GM12878 (cell line): Measurements from ENCODE around the gene KCNK5. TPM values are rescaled to one million over a fixed set of nuclear protein-coding genes. Genes with fewer than 3 reads are reported as not detected.

Experiments used
- ATAC-seq: fragments of 200-7000 bp; cut with Tn5 transposase; 3 replicates; pipeline ENCODE4 v1.9.1; 2020; ENCODE audit warnings: mild to moderate bottlenecking, moderate library complexity
- BruUV-seq: library from RNA; stranded (reverse); fragments of 400-500 nt; replicated peaks from 2 replicates; lab custom pipeline; 2021; lab: Mats Ljungman, UMichigan
- CTCF ChIA-PET: fragments of 300-600 bp; sonication (Branson Sonifier 250); formaldehyde crosslinking; extraction: SDS; loops from one replicate; lab custom pipeline; 2021; ENCODE audit warnings: inconsistent platforms; lab: Yijun Ruan, JAX
- POLR2A ChIA-PET: fragments of 350-600 bp; formaldehyde crosslinking; extraction: SDS; loops from one replicate; lab custom pipeline; 2021; ENCODE audit warnings: inconsistent platforms; lab: Charles Lee
- RAD21 ChIA-PET: fragments of 300-600 bp; sonication (Branson Sonifier 250); formaldehyde crosslinking; loops from one replicate; lab custom pipeline; 2023; ENCODE audit warnings: antibody characterized with exemption; ENCODE audit not compliant: unreplicated experiment; lab: Charles Lee
- SMC1A ChIA-PET: fragments of 300-600 bp; sonication (Branson Sonifier 250); formaldehyde crosslinking; loops from one replicate; lab custom pipeline; 2023; ENCODE audit not compliant: unreplicated experiment, uncharacterized antibody; lab: Charles Lee
- DNase-seq: peaks from one replicate; pipeline ENCODE4 v3.0.0-alpha.2; 2011; ENCODE audit warnings: low read depth, low spot score
- FAIRE-seq: peaks from 3 replicates; lab custom pipeline; 2011; peaks lifted over from hg19 to GRCh38; lab: Jason Lieb, UNC
- H2AFZ ChIP-seq: 2 replicates; pipeline ENCODE4 v1.6.0; 2011; ENCODE audit warnings: low read depth, low read length, control low read depth; ENCODE audit not compliant: control insufficient read depth
- H3K27ac ChIP-seq: 2 replicates; pipeline ENCODE4 v1.5.1; 2011; ENCODE audit warnings: control low read depth; ENCODE audit not compliant: control insufficient read depth, insufficient read depth
- H3K27me3 ChIP-seq, 2 experiments: replicated peaks in 1 of 2; 2 replicates each; pipeline versions ENCODE4 v1.6.0 to v1.6.1; 2011; ENCODE audit warnings: low read length in 1 of 2; ENCODE audit not compliant: control insufficient read depth in 2 of 2, insufficient read depth in 2 of 2
- H3K36me3 ChIP-seq, 2 experiments: 2 replicates each; pipeline ENCODE4 v1.5.1; 2011; ENCODE audit warnings: low read length in 1 of 2; ENCODE audit not compliant: control insufficient read depth in 2 of 2, insufficient read depth in 2 of 2
- H3K4me1 ChIP-seq: 2 replicates; pipeline ENCODE4 v1.6.1; 2011; ENCODE audit warnings: mild to moderate bottlenecking, low read length, moderate library complexity, mixed read lengths; ENCODE audit not compliant: control insufficient read depth, insufficient read depth
- H3K4me2 ChIP-seq: 2 replicates; pipeline ENCODE4 v1.6.0; 2011; ENCODE audit warnings: control low read depth; ENCODE audit not compliant: control insufficient read depth, insufficient read depth
- H3K4me3 ChIP-seq: fragments of 200-600 bp; sonication (generic); 2 replicates; pipeline ENCODE4 v1.5.1; 2016
- H3K79me2 ChIP-seq: 2 replicates; pipeline ENCODE4 v1.6.0; 2011; ENCODE audit warnings: low read length; ENCODE audit not compliant: control insufficient read depth, insufficient read depth
- H3K9ac ChIP-seq: 2 replicates; pipeline ENCODE4 v1.8.0; 2011; ENCODE audit warnings: low read length, control low read depth, mixed read lengths; ENCODE audit not compliant: control insufficient read depth, insufficient read depth
- H3K9me3 ChIP-seq: replicated peaks from 3 replicates; pipeline ENCODE4 v1.5.1; 2011; ENCODE audit warnings: mild to moderate bottlenecking, low read length; ENCODE audit not compliant: control insufficient read depth, insufficient read depth
- H4K20me1 ChIP-seq: 2 replicates; pipeline ENCODE4 v1.6.0; 2011; ENCODE audit not compliant: control insufficient read depth, insufficient read depth
- SKIL ChIP-seq: fragments of 450-650 bp; IDR thresholded peaks from 2 replicates; pipeline ENCODE4 v1.6.1; 2017; ENCODE audit warnings: mild to moderate bottlenecking, low read depth, inconsistent platforms; ENCODE audit not compliant: poor library complexity, severe bottlenecking
- SUPT20H ChIP-seq: IDR thresholded peaks from 2 replicates; pipeline ENCODE4 v1.6.1; 2011; ENCODE audit warnings: low read depth, mild to moderate bottlenecking, low read length, moderate library complexity, borderline replicate concordance; ENCODE audit not compliant: control insufficient read depth
- WGBS: methylation state at CpG from one replicate; pipeline ENCODE4 v1.1.6; 2016; ENCODE audit warnings: low lambda C conversion rate; ENCODE audit not compliant: insufficient replicate concordance, insufficient coverage; ENCODE audit errors: missing lambda C conversion rate; 5-methylcytosine and 5-hydroxymethylcytosine counted together
- in situ Hi-C: fragments of 300-500 bp; cut with MboI; formaldehyde crosslinking; loops from 9 replicates; pipeline ENCODE4 v1.14.3; 2018; ENCODE audit warnings: mixed read lengths
- intact Hi-C: fragments of 100-400 bp; cut with micrococcal nuclease; formaldehyde crosslinking; loops from one replicate; pipeline ENCODE4 v1.14.2; 2022; ENCODE audit not compliant: unreplicated experiment
- polyA plus RNA-seq, 11 experiments: library from polyadenylated mRNA; depleted of rRNA in 4 of 11; unstranded in 6 of 11; stranded (reverse) in 5 of 11; fragments of >200 nt; fragmentation: Nextera tagmentation in 4 of 11; fragmentation: Illumina TruSeq in 1 of 11; extraction: Ambion mirVana in 4 of 11; extraction: Trizol in 1 of 11; gene quantifications; 1 replicate in 1 of 11; 2 replicates in 10 of 11; pipeline versions ENCODE4 v1.2.1 to v1.2.3, GENCODE V29; 2011 to 2016; ENCODE audit warnings: inconsistent platforms in 2 of 11, missing spikeins in 2 of 11, low read depth in 1 of 11
- total RNA-seq, 4 experiments: library from RNA; depleted of rRNA in 3 of 4; stranded (reverse); fragments of >200 nt in 3 of 4; fragmentation: Illumina TruSeq in 1 of 4; extraction: Trizol in 1 of 4; gene quantifications; 2 replicates each; pipeline versions ENCODE4 v1.2.1 to v1.2.3, GENCODE V29; 2013 to 2021
- TF ChIP-seq, protein P1 (sequence below): fragments of 450-650 bp; IDR thresholded peaks from 2 replicates; pipeline ENCODE4 v1.6.1; 2016; ENCODE audit warnings: mild to moderate bottlenecking

KCNK5 gene
- total and polyA plus RNA-seq, 10 of the 15 experiments (the other 5 are each of a cell fraction or from before 2014, with no cell fraction given) = 0.11 to 4.2 (median 2.1) TPM

DNA sequence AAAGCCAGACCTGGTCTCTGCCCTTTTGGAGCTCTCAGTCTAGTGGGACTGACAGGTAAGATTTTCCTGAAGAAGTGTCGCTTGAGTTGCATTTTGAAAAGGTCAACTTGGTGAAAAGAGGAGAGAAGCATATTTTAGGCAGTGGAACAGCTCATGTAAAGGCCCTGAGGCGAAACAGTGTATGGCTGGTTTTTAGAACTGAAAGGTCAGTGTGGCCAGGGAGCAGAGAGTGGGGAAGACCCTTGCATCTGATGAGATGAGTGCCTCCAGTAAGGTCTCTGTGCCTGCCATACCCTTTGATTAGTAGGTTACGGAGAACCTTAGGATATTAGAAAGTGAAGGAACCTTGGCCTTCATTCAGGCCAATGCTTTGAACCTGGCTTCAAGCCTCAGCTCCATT is 58.4 kb downstream of the KCNK5 start:
- DNase-seq (no peak), FAIRE-seq (no peak), ATAC-seq (no peak)
- Histone ChIP-seq H2AFZ (no peak overlapping the region), H3K36me3 (no peaks in the 10 kb centered on the region), H3K9ac (no peak overlapping the region), H3K79me2 (no peaks in the 10 kb centered on the region), H3K4me2 (no peak overlapping the region), H3K9me3 (no peaks in the 10 kb centered on the region; the same call in 2 of the 3 replicates), H3K4me1 (no peaks in the 10 kb centered on the region), H3K27ac (no peak overlapping the region), H4K20me1 (no peaks in the 10 kb centered on the region), H3K27me3 (peaks cover 2 to 3% of the 10 kb centered on the region in 2 experiments; a peak in 2 of 4 replicates), H3K4me3 (no peak overlapping the region)
- no TSS peak for BruUV-seq
- ChIA-PET POLR2A (no interaction called here), RAD21 (interaction anchor here (1.3 to 1.7 kb wide), 2 partner anchors 19 to 132 kb away, joined by 3 to 5 read pairs; no protein-coding TSS in a partner anchor), CTCF (interaction anchor here (0.5 to 8.7 kb wide), 4 partner anchors 33 to 139 kb away, joined by 3 to 167 read pairs (median 4); no protein-coding TSS in a partner anchor), SMC1A (interaction anchor here (0.6 to 2.1 kb wide), 2 partner anchors 132 to 156 kb away, joined by 3 to 6 read pairs; no protein-coding TSS in a partner anchor)
- in situ Hi-C loops = no loop called here
- intact Hi-C loops = no loop called here
- 18% methylated on average over 3 of the region's 3 CpGs for WGBS
- TF ChIP-seq SUPT20H (no peak), SKIL (no peak)
- TF ChIP-seq, protein P1, sequence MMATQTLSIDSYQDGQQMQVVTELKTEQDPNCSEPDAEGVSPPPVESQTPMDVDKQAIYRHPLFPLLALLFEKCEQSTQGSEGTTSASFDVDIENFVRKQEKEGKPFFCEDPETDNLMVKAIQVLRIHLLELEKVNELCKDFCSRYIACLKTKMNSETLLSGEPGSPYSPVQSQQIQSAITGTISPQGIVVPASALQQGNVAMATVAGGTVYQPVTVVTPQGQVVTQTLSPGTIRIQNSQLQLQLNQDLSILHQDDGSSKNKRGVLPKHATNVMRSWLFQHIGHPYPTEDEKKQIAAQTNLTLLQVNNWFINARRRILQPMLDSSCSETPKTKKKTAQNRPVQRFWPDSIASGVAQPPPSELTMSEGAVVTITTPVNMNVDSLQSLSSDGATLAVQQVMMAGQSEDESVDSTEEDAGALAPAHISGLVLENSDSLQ = no peak
